GM18951 (cell line): ENCODE results near the gene BCL2.
"Not testable (repeated sequence)": the region's sequence is repeated elsewhere in the genome, so short reads cannot be mapped to it uniquely, and the experiment has no call there.

ENCODE experiments used
- POLR2A ChIP-seq: IDR thresholded peaks from 4 replicates; pipeline ENCODE4 v1.6.1; 2011; ENCODE audit warnings: mild to moderate bottlenecking; ENCODE audit not compliant: insufficient read length, insufficient read depth; ENCODE audit errors: extremely low read depth
- in situ Hi-C: fragments of 300-500 bp; cut with MboI; formaldehyde crosslinking; loops from one replicate; pipeline ENCODE4 v1.12.0; 2022; ENCODE audit warnings: low sequenced_read_pairs, mixed read lengths, inconsistent platforms; ENCODE audit not compliant: unreplicated experiment

The BCL2 gene

DNA sequence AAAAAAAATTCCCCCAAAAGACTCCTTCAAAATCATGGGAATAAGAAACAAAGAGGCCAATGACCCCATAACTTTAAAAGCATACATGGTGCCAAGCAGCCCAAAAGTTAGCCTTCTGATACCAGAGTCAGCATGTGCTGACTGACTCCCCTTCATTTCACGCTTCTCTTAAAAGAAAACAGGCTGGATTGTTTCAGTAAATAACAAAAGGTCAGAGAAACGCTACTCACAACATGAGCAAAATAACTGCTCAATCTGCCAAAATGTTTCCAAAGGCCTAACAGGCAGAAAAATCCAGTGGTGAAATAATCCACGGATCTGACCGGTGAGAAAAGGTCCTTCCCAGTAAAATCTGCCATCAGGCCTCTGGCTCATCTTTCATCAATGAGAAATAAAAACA lies 71.6 kb downstream of the BCL2 start:
- TF ChIP-seq POLR2A, result no peak
- in situ Hi-C loops, result no loop called here

DNA sequence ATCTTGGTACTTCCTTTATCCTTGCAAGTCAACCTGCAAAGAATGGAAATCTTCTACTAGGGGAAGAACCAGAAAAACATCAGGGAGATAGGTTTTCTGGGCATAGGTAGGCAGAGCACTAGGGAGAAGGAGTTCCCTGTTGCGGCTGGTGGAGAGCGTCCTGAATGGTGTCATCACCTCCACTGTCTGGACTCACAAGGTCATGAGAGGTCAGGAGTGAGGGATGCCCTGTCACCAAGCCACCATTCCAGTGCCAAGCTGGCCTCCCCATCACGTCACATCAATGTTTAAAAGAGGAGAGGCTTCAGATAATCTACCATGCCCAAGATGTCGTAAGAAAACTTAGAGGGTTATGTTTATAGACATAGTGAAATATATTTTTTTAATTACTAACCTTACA lies 72.1 kb downstream of the BCL2 start:
- in situ Hi-C loops, result no loop called here
- no peak for TF ChIP-seq POLR2A

DNA sequence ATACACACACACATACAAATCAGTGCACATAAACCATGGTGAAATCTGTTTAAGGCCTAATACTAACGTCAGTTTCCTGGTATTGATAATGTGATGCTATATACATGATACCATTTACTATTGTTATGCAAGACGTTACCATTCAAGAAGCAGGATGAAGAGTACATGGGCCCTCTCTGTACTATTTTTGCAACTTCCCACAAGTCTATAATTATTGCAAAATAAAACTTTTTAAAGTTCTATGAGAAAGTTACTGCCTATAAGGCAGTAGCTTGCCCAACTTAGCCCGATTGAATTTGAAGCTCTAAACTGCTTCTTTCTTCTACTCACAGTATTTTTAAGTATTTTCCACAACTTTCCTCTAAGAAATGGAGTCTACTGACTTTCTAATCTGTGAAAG lies 74.0 kb downstream of the BCL2 start:
- TF ChIP-seq POLR2A, result no peak
- in situ Hi-C loops, result no loop called here

DNA sequence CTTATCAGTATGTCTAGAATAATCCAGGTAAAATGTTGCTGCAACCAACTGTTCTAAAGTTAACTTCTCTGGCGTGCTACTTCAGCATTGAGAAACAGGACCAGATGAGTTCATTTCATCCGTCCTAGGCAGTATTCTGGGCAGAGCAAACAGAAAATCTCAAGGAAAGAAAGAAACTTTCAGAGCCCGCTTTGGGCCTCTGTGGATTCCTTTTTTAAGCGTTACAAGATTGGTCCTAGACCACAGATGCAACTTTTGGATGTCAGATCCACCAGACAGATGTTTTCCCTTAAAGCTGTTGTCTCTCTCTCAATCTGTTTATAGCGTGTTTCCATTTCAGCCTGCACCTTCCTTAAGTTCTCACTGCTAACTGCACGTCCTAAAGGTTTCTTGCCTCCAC lies 75.0 kb downstream of the BCL2 start:
- in situ Hi-C loops, result no loop called here
- TF ChIP-seq POLR2A, result no peak

DNA sequence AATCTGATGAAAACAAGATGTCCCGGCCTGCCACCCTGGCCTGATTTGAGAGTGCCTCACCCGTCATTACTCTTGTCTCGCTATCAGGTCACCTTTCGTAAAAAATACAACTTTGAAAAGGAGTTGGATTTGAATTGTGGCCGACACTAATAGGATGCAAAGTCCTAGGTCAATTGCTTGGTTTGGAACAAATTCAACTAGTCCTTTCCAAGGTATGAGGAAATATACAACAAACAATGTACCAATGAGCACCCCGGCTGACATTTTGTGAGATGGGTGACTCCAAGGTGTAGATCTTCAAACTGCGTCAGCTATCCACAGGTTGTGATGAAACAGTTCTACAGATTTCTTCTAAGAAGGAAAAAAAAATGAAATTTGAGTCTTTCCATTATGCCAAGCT lies 77.8 kb downstream of the BCL2 start:
- in situ Hi-C loops, result no loop called here
- TF ChIP-seq POLR2A, result no peak

DNA sequence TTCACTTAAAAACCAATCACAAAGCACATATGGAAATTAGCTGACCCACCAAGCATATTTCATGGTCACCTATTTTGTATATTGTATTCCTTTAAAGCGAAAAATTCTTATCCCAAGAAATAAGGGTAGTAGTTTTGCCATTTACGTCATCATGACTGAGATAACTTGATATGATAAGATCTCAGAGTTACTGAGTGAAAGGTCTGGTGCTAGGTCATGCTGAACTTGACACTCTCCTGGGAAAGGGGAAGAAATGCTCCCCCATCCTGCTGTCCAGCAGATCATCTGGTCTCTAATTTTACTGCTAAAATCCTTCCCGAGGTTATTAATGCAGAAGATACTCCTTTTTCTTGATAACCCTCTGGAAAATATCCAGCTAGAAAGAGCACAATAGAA lies 78.3 kb downstream of the BCL2 start:
- in situ Hi-C loops, result no loop called here

DNA sequence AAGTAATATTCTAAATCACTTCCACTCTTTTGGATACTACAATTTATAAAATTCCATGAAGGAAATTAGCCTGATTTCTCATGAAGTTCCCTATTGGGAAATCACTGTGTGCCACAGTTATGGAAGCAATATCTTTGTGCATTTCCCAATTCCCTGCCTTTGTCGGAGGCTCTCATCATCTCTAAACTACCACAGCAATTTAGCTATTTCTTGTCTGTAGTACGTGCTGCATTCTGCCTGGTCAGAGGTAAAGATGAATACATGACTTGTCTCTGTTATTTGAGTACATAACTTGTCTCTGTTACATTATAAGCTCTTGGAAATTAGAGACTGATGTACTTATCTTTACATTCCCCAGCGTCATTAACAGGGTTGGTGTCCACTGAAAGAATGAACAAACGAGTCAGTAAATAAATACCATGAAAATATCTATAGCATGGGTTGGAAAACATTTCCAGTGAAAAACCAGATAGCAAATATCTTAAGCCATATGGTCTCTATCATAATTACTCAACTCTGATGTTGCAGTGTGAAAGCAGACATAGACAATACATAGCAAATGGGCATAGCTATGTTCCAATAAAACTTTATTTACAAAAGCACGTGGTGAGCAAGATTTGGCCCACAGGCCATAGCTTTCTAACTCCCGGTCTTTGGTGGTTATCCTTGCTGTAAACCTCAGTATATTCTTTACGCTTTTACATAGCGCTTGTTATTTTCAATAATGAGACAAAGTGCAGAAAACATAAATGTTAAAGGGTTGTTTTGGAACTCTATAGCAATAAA lies 78.8 kb downstream of the BCL2 start:
- TF ChIP-seq POLR2A, result no peak
- in situ Hi-C loops, result no loop called here

More for the DNA sequence above, 78.3 kb downstream of the BCL2 start:
- TF ChIP-seq POLR2A, result no peak

DNA sequence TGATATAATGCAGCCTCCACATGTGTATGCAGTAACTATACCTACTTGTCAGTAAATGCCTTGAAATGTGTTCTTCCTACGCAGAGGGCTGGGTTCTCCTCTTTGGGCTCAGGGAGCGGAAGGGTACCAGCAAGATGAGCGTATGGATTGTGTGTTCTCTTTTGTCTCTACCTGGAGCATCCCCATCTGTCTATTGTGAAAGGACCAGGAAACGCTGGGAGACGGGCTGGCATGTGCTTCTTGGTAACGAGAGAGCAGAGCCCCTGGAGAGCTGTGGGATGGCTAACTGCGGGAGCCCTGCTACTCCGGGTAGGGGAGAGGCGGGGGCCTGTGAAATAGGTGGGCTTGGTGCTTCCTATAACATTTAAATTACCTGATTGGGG lies 80.9 kb downstream of the BCL2 start:
- in situ Hi-C loops, result no loop called here
- no peak for TF ChIP-seq POLR2A

DNA sequence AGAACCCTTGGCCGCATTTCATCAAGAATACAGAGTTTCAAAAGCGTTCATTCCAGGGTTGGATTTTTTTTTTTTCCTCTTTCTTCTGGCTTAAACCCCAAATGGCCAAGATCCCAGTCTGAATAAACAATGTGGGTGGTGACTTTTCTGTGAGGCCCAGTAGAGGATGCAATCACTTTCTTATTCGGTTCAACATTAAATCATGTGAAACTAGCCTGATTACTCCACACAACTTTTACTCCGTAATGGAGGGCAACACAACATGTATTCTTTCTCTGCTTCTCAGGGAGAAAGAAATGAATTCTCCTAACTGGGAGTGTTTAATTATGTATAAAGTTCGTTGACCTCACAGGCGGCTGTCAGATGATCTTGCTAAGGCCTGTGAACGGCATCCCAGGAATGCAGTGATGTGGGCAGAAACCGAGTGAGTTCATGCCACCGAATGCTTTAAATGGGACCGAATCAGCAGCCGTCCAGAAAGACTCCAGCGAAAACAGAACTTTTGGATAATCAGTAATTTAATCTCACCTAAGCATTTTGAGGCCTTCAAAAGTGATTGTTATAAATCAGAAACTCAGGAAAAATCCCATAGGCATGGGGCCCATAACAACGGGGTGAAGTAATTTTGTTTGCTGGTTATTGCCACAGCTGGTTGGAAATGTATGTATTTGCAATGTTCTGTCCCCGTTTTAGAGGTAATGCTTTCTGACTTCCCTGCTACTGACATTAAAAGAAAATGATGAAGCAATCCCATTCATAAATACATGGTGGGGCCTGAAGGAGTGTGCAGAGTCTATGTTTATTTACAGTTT lies 81.5 kb downstream of the BCL2 start:
- in situ Hi-C loops, result no loop called here
- no peak for TF ChIP-seq POLR2A

DNA sequence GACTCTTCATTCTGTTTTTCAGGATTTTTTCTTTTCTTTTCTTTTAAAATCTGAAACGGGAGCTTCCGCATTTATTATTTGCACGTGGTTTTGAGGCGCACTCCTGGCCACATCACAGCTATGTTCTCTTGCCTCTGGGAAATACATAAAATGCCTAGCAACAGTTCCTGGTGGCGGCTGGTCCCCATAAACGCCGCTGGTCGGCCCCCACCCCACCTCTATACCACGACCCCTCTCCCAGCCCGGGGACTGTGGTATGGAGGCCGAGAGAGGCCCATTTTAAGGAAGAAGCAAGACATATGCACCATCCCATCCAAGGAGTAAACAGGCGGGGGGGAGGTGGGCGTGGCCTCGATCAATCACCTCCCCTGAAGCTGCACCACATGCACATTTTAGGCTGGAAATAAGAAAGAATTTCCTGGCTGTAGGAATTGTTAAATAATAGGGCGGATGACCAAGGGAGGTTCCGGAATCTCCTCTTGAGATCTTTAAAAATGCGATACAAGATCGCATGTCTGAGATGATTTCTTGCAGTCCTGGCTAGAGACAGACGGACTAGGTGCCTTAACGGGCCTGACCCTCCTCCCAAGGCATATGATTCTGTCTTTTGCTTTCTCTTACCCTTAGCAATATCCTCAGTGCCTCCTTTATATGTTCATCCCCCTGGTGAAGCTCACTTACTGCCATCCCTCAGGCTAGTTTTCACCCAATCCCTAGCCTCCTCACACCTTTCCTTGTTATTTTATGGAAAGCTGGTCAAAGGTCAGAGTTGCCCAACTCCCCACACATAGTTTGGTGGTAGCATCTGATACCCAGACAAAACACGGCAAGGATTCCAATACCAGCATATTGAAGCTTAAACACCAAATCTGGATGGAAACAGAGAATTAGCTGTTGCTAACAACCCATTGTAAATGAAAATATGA lies 82.4 kb downstream of the BCL2 start:
- in situ Hi-C loops, result no loop called here
- TF ChIP-seq POLR2A, result no peak

DNA sequence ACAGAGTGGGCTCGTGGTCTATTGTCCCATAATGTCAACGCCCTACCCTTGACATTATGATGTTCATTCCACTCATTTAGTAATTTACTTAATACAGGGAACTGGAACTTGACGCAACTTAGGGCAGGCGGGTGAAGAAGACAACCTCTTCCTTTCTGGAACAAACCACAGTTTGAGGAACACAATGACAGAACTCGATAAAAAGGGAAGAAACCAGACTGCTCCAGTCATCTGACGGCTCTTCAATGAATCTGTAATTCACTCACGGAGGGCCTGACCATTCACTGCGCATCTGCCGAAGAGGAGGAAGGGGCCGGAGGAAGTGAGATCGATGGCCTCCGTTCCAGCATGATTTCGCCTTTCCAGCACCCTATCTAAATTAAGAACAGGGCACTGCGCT lies 83.2 kb downstream of the BCL2 start:
- in situ Hi-C loops, result no loop called here
- no peak for TF ChIP-seq POLR2A

DNA sequence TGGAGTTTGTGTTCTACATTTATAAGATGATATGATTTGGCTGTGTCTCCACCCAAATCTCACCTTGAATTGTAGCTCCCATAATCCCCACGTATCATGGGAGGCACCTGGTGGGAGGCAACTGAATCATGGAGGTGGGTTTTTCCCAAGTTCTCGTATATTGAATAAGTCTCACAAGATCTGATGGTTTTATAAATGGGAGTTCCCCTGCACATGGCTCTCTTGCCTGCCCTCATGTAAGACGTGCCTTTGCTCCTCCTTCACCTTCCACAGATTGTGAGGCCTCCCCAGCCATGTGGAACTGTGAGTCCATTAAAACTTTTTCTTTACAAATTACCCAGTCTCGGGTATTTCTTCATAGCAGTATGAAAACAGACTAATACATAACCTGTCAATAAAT lies 83.6 kb downstream of the BCL2 start:
- in situ Hi-C loops, result not testable (repeated sequence)

DNA sequence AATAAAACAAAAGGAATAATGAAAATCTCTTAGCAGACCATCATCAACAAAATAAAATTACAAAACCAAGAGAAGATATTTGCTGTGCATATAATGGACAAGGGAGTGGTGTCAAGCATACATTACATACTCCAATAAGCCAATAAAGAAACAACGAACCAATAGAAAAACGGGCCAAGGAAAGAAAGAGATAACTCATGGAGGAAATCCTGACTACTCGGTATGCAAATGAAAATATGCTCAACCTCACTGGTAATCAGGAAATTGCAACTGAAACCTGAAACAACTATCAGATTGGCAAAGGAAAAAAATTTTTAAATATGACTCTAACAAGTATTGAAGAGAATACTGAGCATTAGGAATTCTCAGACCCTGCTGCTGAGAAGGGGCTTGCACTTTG lies 84.7 kb downstream of the BCL2 start:
- TF ChIP-seq POLR2A, result no peak
- in situ Hi-C loops, result no loop called here
